Stimulated activated CD4-positive, alpha-beta T cell treated with anti-CD3 and anti-CD28 coated beads, Interleukin-12 subunit alpha, Interleukin-12 subunit beta, amount 100 ng/mL, for 24 hours (primary cell): ENCODE measurements around the gene EFNA1.
A peak's percentile ranks its signal among the peaks of the same experiment; 100 is the strongest.
"Not testable (repeated sequence)": the region's sequence is repeated elsewhere in the genome, so short reads cannot be mapped to it uniquely, and the experiment has no call there.

ENCODE experiments used
- DNase-seq, 2 experiments: peaks; one replicate each; pipeline ENCODE4 v3.0.0-alpha.2; 2020; ENCODE audit warnings: low read depth in 2 of 2

EFNA1 gene

DNA sequence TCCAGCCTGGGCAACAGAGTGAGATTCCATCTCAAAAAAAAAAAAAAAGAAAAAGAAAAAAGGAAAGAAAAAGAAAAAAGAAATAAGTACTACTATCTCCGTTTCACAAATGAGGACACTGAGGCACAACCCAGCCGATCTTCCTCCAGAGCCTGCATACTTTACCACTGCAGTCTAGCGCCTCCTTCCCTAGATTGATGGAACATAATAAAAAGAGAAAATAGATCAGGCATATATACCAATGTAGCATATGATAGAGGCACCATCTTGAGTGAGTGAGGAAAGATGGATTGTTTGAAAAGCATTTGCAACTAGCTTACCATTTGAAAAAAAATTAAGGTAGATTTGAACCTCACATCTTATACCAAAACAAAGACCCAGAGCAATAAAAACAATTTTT lies 17.8 kb downstream of the EFNA1 start:
- DNase-seq = no peak

DNA sequence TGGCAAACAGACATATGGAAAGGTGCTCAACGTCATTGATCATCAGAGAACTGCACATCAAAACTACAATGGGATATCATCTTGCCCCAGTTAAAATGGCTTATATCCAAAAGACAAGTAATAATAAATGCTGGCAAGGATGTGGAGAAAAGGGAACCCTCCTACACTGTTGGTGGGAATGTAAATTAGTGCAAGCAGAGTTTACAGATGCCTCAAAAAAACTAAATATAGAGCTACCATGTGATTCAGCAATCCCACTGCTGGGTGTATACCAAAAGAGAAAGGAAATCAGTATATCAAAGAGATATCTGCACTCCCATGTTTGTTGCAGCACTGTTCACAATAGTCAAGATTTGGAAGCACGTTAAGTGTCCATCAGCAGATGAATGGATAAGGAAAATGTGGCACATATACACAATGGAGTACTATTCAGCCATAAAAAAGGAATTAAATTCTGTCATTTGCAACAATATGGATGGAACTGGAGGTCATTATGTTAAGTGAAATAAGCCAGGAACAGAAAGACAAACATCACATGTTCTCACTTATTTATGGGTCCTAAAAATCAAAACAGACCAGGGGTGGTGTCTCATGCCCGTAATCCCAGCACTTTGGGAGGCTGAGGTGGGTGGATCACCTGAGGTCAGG lies 28.4 kb downstream of the EFNA1 start:
- DNase-seq = not testable (repeated sequence)

DNA sequence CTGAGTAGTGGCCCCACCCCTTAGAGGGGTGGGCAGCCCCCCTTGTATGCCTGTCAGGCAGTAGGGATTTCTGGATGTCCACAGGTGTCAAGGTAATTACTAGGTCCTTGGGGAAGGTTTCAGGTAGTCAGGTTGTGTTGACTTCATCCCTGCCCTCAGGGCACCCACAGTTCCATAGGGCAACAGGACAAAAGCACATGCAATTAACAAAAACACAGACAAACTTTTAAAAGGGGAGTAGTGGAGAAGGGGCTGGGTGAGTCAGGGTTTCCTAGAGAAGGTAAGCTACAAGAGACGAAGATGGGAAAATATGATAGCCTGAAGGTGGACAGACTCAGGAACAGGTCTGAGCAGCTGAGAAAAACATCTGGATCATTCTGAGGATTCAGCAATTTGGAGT lies 31.3 kb downstream of the EFNA1 start:
- DNase-seq = no peak

DNA sequence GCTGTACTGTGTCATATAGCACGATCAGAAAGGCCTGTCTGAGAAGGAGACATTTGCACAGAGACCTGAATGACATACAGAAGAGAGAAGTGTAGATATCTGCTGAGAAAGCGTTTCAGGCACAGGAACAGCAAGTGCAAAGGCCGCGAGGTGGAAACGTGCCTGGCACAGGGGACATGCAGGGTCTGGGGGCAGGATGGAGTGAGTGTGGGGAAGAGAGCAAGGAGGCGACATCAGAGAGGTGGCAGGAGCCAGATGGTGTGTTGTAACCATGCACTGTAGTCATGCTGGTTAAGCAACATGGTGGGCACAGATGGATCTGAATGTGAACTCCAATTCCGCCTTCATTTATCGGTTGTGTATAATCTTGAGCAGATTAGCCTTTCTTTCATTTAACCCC lies 32.5 kb downstream of the EFNA1 start:
- DNase-seq = no peak

DNA sequence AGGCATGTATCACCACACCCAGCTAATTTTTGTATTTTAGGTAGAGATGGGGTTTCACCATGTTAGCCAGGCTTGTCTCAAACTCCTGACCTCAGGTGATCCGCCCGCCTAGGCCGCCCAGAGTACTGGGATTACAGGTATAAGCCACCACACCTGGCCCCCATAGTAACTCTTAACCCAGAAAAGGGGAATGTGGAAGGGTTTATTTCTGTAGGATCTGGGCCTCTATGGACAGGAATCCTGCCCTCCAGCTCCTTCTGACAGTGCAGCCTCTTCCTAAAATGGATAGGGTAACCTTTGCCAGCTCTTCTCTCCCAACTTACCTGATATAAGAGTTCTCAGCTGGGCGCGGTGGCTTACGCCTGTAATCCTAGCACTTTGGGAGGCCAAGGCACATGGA lies 35.0 kb downstream of the EFNA1 start:
- not testable (repeated sequence) for DNase-seq

DNA sequence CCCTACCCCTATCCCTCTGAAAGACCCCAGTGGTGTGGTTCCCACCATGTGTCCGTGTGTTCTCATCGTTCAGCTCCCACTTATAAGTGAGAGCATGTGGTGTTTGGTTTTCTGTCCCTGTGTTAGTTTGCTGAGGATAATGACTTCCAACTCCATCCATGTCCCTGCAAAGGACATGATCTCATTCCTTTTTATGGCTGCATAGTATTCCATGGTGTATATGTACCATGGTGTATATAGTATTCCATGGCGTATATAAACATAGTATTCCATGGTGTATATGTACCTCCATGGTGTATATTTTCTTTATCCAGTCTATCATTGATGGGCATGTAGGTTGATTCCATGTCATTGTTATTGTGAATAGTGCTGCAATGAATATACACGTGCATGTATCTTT lies 36.1 kb downstream of the EFNA1 start:
- not testable (repeated sequence) for DNase-seq

DNA sequence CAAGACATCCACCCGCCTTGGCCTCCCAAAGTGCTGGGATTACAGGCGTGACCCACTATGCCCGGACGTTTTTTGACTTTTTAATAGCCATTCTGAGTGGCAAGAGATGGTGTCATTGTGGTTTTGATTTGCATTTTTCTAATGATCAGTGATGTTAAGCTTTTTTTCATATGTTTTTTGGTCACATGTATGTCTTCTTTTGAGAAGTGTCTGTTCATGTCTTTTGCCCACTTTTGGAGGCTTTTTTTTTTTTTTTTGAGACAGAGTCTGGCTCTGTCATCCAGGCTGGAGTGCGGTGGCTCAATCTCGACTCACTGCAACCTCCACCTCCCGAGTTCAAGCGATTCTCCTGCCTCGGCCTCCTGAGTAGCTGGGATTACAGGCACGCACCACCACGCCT lies 36.9 kb downstream of the EFNA1 start:
- DNase-seq = not testable (repeated sequence)

DNA sequence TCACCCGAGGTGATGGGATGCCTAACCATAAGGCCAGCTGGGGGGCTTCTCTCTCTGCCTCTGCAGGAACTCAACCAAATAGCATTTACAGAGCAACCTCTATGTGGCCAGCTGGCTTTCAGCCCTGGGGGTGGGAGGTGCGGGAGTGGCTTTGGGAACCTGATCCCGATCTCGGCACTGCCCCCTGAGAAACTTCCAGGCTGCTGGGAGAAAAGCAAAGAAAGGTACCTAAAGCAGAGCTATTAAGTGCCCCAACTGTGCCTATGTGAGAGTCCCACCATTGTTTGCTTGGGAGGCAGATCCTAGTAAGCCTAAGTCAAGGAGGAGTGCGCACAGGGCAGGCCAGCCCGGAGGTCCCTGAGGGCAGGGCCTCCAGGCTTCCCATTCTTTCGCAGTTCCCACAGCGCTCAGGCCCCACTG lies 38.4 kb downstream of the EFNA1 start:
- no peak for DNase-seq

DNA sequence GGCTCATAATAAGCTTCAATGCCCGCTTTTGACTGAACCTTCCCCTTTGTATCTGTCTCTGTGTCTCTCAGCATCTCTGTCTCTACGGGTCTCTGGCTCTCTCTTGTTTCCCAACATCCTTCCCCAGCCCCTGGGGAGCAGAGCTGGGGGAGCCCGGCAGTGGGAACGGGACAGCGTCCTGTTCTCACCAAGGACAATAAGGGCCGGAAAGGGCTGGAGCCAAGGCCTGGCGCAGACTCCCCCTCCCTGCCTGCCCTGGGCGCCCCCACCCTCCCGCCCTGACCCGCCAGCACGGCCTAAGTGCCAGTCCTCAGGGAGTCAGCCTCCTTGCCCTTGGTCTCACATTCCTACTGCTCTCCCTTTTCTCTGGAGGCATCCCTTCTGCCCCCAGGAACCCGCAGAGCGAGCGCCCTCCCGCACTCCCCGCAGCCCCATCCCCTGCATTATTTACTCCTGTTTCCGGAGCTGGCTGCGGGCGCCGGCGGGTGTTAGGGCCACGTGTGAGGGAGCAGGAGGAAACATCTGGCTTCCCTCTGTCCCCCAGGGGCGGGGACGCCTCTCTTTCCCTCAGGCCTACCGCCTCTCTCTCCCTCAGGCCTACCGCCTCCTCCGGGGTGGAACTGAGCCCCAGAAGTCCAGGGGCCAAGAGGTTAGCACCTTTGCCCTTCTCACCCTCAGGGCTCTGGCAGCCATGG lies 38.9 kb downstream of the EFNA1 start:
- no peak for DNase-seq

DNA sequence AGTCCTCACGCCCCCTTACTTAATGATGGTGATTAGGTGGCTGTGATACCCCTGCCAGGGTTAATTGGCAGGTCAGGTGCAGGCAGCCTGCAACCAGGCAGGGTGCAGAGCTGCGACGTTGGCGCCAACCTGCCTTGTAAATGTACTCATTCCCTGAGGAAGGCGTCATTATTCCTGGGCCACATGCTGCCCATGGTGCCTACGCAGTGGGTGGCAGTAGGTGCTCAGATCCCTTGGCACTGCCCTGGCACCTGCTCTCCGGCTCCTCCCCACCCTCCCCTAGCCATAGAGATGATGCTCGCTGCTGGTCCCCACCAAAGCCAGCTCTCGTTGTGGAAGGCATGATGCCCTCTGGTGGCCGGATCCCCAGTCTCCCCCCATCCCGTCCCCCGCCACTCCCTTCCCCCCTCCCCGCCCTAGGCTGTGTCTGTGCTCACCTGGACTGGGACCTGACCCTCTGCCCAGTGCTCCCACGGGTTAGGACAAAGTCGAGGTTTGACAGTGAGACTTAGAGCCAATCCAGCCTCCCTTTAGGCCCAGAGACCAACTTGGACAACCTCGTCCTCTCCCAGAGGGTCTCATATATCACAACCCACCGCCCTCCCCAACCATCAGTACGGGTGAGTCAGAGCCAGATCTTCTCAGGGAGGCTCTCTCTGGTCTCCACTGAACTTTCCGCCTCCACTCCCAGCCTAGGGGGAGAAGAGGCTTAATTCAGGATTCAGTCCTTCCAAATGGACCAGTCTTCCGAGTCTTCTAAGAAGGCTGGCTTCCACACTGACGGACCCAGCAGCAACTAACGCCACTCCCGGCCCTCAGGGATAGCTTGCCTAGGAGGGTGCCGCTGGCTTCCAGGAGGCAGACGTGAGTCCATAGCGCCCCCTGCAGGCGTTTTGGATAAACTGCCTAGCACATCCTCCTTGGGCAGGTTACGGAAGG lies 39.8 kb downstream of the EFNA1 start:
- peak; percentile 67 to 87 for DNase-seq

DNA sequence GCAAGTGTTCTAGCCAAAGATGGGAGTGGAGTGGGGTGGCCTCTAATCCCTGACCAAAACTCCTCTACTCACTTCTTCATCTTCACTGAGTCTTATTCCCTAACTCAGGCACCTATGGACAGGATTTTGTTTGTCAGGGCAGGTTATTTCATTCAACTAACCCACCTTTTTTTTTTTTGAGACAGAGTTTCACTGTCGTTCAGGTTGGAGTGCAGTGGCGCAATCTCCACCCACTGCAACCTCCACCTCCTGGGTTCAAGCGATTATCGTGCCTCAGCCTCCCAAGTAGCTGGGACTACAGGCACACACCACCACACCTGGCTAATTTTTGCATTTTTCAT lies 40.4 kb downstream of the EFNA1 start:
- DNase-seq = not testable (repeated sequence)

DNA sequence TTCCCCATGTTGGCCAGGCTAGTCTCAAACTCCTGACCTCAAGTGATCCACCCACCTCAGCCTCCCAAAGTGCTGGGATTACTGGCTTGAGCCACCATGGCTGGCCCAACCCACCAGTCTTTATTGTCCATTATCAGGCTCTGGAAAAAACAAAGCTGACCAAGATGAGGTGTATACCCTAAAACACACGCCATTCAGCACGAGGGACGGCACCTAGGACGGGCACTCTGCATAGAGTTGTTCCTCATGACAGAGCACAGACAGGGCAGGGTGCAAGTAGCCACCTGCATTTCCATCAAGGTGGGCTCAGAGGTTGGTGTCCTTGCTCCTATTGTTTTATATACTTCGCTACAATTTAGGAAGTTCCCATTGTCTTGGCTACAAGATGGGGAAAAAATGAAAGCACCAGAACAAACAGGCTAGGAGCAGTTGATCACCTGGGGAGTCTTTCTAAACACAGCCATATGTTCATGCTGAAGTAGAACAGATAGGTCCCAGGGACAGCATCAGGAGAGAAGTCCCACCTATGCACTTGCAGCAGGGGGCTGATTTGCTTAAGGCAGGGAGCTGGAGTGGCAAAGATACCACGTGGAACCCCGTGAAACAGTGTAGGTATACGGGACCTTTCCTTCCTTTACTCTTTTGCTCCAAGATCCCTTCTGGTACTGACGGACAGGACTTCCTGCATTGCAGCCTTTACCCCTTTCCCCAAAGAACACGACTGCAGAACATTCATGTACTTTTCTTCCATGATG lies 41.0 kb downstream of the EFNA1 start:
- no peak for DNase-seq

DNA sequence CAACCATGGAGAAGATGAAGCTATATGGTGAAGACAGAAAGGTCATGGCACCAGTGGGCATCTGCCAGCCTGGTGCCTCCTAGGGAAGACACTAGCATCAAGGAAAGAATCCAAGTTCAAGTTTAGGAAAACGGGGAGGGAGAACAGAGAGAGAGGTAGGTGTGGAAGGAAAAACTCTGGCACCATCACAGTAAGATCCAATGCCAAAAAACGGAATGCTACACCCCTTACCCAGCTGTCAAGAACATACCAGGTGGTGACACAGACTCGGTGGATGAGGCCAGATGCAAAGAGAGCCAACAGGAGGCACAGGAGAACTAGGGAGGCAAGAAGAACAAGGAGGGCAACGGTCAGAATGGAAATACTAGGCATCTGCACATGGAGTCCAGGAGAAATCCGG lies 41.9 kb downstream of the EFNA1 start:
- DNase-seq = no peak

DNA sequence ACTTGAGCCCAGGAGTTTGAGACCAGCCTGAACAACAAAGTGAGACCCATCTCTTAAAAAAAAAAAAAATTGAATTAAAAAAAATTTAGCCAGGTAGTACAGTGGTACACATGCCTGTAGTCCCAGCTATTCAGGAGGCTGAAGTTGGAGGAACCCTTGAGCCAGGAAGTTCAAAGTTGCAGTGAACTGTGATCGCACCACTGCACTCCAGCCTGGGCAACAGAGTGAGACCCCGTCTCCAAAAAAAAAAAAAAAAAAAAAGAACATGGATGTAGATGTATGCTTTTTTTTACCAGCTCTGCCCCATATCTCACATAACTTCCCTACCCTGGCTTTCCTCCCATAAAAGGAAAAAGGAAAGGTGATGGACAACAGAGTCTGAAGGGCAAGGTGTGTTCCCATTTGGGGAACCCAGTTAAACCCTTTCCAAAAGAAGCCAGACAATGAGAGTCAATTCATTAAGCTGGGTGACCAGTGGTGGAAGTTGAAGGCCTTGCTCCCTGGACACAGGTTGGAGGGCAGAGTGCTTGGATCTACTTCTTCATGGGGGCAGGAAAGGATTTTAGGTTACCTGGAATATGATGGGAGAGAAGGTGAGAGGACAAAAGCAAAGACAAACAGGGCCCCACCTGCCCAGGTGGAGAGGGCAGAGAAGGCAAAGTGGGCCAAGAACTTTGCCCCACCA lies 42.6 kb downstream of the EFNA1 start:
- no peak for DNase-seq

DNA sequence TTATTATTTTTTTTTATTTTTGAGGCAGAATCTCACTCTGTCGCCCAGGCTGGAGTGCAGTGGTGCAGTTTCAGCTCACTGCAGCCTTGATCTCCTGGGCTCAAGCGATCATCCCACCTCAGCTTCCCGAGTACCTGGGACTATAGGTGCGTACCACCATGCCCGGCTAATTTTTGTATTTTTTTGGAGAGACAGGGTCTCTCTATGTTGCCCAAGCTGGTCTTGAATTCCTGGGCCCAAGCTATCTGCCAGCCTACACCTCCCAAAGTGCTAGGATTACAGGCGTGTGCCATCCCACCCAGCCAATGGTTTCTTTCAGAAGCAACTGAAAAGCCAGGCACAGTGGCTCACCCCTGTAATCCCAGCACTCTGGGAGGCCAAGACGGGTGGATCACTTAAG lies 43.1 kb downstream of the EFNA1 start:
- DNase-seq = no peak

DNA sequence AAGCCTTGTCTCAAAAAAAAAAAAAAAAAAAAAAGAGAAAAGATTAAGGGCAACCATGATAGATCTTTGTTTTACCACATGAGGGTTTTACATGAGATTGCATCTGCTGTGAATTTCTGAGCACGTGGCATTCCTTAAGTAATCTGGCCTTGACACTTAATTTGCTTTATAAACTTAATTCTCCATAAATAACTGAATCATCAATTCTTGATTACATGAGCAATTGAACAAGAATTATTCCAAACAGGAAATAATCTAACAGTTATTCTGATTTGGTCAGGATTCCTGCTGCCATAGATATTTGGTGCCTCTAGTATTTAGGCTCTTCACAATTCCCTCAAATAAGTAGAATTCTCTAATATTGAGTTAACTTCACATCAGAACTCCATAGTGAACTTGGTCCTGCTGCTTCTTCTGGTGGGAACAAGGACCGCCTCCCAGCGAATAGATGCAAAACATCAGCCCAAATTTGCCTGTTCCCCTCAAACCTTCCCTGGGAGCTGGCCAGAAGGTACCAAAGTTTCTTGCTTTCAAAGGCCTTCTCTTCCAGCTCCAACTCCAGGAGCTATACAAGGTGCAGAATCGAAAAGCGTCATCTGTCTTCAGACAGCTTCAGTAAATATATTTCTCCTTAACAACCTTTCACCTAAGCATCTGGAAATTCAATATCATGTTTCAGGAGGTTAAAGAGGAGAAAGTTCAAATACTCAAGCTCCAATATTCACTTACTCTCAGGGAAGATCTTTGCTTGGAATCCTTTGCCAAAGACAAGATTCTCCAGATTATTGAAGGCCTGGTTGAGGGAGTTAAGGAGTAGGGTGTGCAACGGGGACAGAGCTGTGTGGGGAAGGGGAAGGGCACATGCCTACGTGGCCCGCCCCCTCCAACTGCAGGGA lies 44.4 kb downstream of the EFNA1 start:
- no peak for DNase-seq

DNA sequence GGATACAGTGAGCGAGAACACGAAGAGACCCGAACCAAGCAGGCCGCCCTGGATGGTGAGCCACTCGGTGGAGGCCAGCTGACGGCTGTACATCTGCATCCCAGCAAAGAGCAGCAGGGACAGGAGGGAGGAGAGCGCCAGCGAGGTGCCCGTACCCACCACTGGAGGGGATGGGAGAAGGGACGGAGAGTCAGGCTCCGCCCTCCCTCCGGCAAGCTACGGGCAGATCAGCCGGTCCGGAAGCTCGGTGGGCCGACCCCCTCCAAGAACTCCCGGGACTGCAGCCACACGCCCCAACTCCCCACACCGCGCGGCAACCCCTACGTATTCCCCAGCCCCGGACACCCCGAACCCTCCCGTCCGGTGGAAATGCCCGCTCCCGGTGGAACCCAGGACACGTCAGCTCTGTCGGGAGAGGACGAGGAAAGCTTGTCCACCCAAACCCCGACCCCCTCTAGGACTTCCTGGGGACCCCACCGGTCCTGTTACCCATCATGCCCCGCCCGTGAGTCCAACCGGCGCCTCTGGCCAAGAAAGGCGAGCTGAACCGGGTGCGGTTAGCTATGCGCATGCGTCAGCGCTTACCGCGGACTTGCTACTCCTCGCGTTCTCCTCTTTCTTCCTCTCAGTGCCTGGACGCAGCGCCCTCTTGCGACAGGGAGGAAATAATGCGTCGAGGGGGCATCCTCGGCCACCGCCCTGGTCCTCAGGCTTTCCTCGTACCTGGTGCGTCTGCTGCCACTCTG lies 45.2 kb downstream of the EFNA1 start, which contains the start of gene KRTCAP2:
Gene KRTCAP2, minus strand, starts transcription at position 573 of the 746 bp plus-strand sequence. Its CDS starts 80 bp downstream, at position 493.
- DNase-seq = peak; percentile 85 to 94

DNA sequence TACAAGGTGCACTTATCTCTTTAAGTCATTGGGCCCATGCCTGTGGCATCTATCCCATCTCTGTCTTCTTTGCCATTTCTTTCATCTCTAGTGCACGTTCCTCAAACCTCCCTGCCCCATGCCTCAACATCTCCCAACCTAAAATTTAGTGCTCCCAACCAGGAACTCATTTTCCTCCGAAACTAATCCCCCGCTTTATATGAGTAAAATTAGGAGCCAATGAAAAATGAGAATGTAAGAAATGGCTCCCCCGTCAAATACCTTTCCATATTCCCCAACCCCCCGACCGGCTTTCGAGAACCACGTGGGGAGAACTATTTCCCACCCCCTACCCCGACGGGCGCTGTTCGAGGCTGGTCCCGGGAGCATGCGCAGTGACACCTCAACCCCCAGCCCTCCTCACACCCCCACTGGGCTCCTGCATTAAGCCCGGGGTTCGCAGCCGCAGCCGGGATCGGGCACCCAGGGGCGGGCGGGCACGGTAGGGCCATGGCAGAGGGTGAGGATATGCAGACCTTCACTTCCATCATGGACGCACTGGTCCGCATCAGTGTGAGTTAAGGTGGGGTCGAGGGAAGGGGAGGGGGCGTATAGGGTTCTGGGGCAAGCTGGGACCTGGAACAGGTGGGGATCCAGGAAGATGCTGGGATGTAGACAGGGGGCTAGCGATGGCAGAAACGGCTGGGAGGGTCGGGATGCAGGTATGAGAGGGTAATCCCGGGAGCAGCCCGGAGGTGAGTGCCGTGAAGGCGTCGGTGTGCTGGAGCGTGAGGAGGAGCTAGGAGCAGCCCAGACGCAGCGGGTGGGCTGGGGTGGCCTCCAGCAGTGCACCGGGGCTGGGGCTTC lies 46.0 kb downstream of the EFNA1 start, which contains the start of gene TRIM46:
Gene TRIM46, plus strand, starts transcription at position 372 of the 846 bp plus-strand sequence. Its CDS starts 118 bp downstream, at position 490.
- peak; percentile 53 to 78 for DNase-seq
